Nephron progenitor cell (in vitro differentiated cells): ENCODE data around the gene C2orf49.
A peak's percentile ranks its signal among the peaks of the same experiment; 100 is the strongest.

Source experiments
- DNase-seq: peaks from one replicate; pipeline ENCODE4 v3.0.0; 2021
- H3K27ac Mint-ChIP-seq: 2 replicates; pipeline ENCODE4 v1.8.0; 2021; ENCODE audit warnings: mild to moderate bottlenecking, moderate library complexity, mixed read lengths
- H3K27me3 Mint-ChIP-seq: 2 replicates; pipeline ENCODE4 v1.8.0; 2021; ENCODE audit warnings: mild to moderate bottlenecking, low read depth, mixed read lengths; ENCODE audit not compliant: poor library complexity
- H3K36me3 Mint-ChIP-seq: 2 replicates; pipeline ENCODE4 v1.8.0; 2021; ENCODE audit warnings: low read depth, mixed read lengths
- H3K4me1 Mint-ChIP-seq: 2 replicates; pipeline ENCODE4 v1.8.0; 2021; ENCODE audit warnings: mixed read lengths
- H3K4me3 Mint-ChIP-seq: 2 replicates; pipeline ENCODE4 v1.8.0; 2021; ENCODE audit warnings: mild to moderate bottlenecking, moderate library complexity, mixed read lengths
- H3K9me3 Mint-ChIP-seq: 2 replicates; pipeline ENCODE4 v1.8.0; 2021; ENCODE audit warnings: mild to moderate bottlenecking, moderate library complexity, mixed read lengths
- CTCF ChIP-seq: fragments of 200-600 bp; sonication (generic); IDR thresholded peaks from 2 replicates; pipeline ENCODE4 v1.5.0; 2021; ENCODE audit warnings: antibody characterized with exemption

The C2orf49 gene

GRCh38 chr2:105337122-105338019, at the start of gene C2orf49:
Gene C2orf49, plus strand, starts transcription at chr2:105337540. Its CDS starts 48 bp downstream, at chr2:105337588.
- Mint-ChIP-seq H3K36me3 (peaks cover 10% of the 10 kb centered on the region), H3K27me3 (no peaks in the 10 kb centered on the region), H3K4me3 (peak within 1 kb of the TSS; percentile 96), H3K9me3 (no peaks in the 10 kb centered on the region), H3K27ac (peak within 1 kb of the TSS; percentile 100), H3K4me1 (peaks cover 31% of the 10 kb centered on the region)
- TF ChIP-seq CTCF = no peak
- peak; percentile 92 for DNase-seq

- Mint-ChIP-seq H3K4me3 (no peak overlapping the region), H3K36me3 (peaks cover 32% of the 10 kb centered on the region), H3K27ac (no peak overlapping the region), H3K27me3 (no peaks in the 10 kb centered on the region), H3K9me3 (no peaks in the 10 kb centered on the region), H3K4me1 (peaks cover 7% of the 10 kb centered on the region)
- no peak for TF ChIP-seq CTCF
- DNase-seq = peak; percentile 35
Observed at GRCh38 chr2:105287692-105288091, 49.6 kb upstream of the C2orf49 start.

GRCh38 chr2:105288133-105288532, 49.2 kb upstream of the C2orf49 start:
- Mint-ChIP-seq H3K4me1 (peaks cover 11% of the 10 kb centered on the region), H3K27ac (no peak overlapping the region), H3K36me3 (peaks cover 32% of the 10 kb centered on the region), H3K27me3 (no peaks in the 10 kb centered on the region), H3K9me3 (no peaks in the 10 kb centered on the region), H3K4me3 (no peak overlapping the region)
- TF ChIP-seq CTCF = no peak
- DNase-seq = no peak

GRCh38 chr2:105290981-105291660, 46.2 kb upstream of the C2orf49 start:
- Mint-ChIP-seq H3K4me1 (peaks cover 22% of the 10 kb centered on the region), H3K9me3 (no peaks in the 10 kb centered on the region), H3K36me3 (peaks cover 34% of the 10 kb centered on the region), H3K27me3 (no peaks in the 10 kb centered on the region), H3K4me3 (no peak overlapping the region), H3K27ac (no peak overlapping the region)
- DNase-seq = no peak
- no peak for TF ChIP-seq CTCF

GRCh38 chr2:105291981-105292380, 45.4 kb upstream of the C2orf49 start:
- Mint-ChIP-seq H3K27me3 (no peaks in the 10 kb centered on the region), H3K9me3 (no peaks in the 10 kb centered on the region), H3K4me1 (peaks cover 22% of the 10 kb centered on the region), H3K4me3 (no peak overlapping the region), H3K27ac (no peak overlapping the region), H3K36me3 (peaks cover 37% of the 10 kb centered on the region)
- DNase-seq = no peak
- TF ChIP-seq CTCF = no peak
